ENCODE measurements around the gene KIAA1191. TPM values are rescaled to one million over a fixed set of nuclear protein-coding genes. Genes with fewer than 3 reads are reported as not detected.

KIAA1191 gene
- total RNA-seq, 1 donor from 2014 or later, result 163 TPM

DNA sequence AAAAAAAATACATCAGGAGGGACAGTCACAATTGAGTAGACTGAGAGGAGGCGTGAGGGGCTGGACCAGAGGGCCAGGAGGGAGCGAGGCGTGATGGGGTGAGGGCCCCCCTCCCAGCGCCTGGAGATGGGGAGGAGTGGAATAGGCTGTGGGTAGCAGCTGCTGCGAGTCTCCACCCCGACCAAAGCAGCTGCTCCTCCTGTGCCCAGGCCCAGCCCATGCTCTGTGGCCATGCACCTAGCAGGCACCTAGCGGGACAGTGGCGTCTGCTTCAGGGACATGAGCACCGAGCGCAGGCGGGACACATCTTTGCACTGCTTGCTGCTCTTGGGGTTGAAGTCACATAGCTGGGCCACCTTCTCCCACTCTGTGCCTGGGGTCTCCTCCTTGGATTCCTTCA is 31.0 kb upstream of the KIAA1191 start:
- FAIRE-seq (no peak), DNase-seq (ENCODE audit: low read depth) (no peak)
- Mint-ChIP-seq H3K9me3 (ENCODE audit: unreplicated experiment) (no peaks in the 10 kb centered on the region), H3K36me3 (ENCODE audit: low read depth, unreplicated experiment) (peaks cover 9% of the 10 kb centered on the region), H3K27me3 (ENCODE audit: low read depth, unreplicated experiment) (no peaks in the 10 kb centered on the region), H3K4me1 (ENCODE audit: low read depth, unreplicated experiment) (peaks cover 12% of the 10 kb centered on the region), H3K27ac (ENCODE audit: unreplicated experiment) (no peak overlapping the region), H3K4me3 (ENCODE audit: unreplicated experiment) (no peak overlapping the region)
- no peak overlapping the region for H3K9ac ChIP-seq (ENCODE audit: low read length)
- no peaks in the 10 kb centered on the region for H3K9me3 ChIP-seq (ENCODE audit: insufficient read depth, low read depth, low read length)
- H3K79me2 ChIP-seq (ENCODE audit: insufficient read depth, low read length), result peaks cover 20% of the 10 kb centered on the region
- no peak overlapping the region for H3K4me3 ChIP-seq (ENCODE audit: insufficient read depth, low read depth, low read length)
- no peak overlapping the region for H2AFZ ChIP-seq (ENCODE audit: low read depth, low read length)
- H3K4me2 ChIP-seq (ENCODE audit: low read length), result no peak overlapping the region
- H3K27ac ChIP-seq (ENCODE audit: low read depth, low read length), result no peak overlapping the region
- peaks cover 4% of the 10 kb centered on the region for H3K4me1 ChIP-seq (ENCODE audit: insufficient read depth, low read length)
- H4K20me1 ChIP-seq (ENCODE audit: insufficient read depth, low read length), result peaks cover 4% of the 10 kb centered on the region
- TF ChIP-seq, protein P1, sequence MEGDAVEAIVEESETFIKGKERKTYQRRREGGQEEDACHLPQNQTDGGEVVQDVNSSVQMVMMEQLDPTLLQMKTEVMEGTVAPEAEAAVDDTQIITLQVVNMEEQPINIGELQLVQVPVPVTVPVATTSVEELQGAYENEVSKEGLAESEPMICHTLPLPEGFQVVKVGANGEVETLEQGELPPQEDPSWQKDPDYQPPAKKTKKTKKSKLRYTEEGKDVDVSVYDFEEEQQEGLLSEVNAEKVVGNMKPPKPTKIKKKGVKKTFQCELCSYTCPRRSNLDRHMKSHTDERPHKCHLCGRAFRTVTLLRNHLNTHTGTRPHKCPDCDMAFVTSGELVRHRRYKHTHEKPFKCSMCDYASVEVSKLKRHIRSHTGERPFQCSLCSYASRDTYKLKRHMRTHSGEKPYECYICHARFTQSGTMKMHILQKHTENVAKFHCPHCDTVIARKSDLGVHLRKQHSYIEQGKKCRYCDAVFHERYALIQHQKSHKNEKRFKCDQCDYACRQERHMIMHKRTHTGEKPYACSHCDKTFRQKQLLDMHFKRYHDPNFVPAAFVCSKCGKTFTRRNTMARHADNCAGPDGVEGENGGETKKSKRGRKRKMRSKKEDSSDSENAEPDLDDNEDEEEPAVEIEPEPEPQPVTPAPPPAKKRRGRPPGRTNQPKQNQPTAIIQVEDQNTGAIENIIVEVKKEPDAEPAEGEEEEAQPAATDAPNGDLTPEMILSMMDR (IDR thresholded peaks at IDR 0.05; ENCODE audit: insufficient read depth, low read depth, low read length), result no peak
- TF ChIP-seq EZH2 (IDR thresholded peaks at IDR 0.05; ENCODE audit: insufficient read depth, low read length), result no peak
- H3K27me3 ChIP-seq (ENCODE audit: insufficient read depth, low read length), result no peaks in the 10 kb centered on the region
- peaks cover 4% of the 10 kb centered on the region for H3K36me3 ChIP-seq (ENCODE audit: insufficient read depth, low read length)

GRCh38 chr5:176391999-176392398 is 30.4 kb upstream of the KIAA1191 start:
- peaks cover 10% of the 10 kb centered on the region for H3K4me1 ChIP-seq (ENCODE audit: insufficient read depth, low read length)
- H3K27me3 ChIP-seq (ENCODE audit: insufficient read depth, low read length), result no peaks in the 10 kb centered on the region
- no peak overlapping the region for H3K27ac ChIP-seq (ENCODE audit: low read depth, low read length)
- H3K9ac ChIP-seq (ENCODE audit: low read length), result no peak overlapping the region
- no peak overlapping the region for H3K4me3 ChIP-seq (ENCODE audit: insufficient read depth, low read depth, low read length)
- H3K9me3 ChIP-seq (ENCODE audit: insufficient read depth, low read depth, low read length), result no peaks in the 10 kb centered on the region
- Mint-ChIP-seq H3K27me3 (ENCODE audit: low read depth, unreplicated experiment) (no peaks in the 10 kb centered on the region), H3K4me3 (ENCODE audit: unreplicated experiment) (no peak overlapping the region), H3K36me3 (ENCODE audit: low read depth, unreplicated experiment) (peaks cover 9% of the 10 kb centered on the region), H3K4me1 (ENCODE audit: low read depth, unreplicated experiment) (peaks cover 12% of the 10 kb centered on the region), H3K27ac (ENCODE audit: unreplicated experiment) (no peak overlapping the region), H3K9me3 (ENCODE audit: unreplicated experiment) (no peaks in the 10 kb centered on the region)
- DNase-seq (ENCODE audit: low read depth) (no peak), FAIRE-seq (no peak)
- H4K20me1 ChIP-seq (ENCODE audit: insufficient read depth, low read length), result peaks cover 9% of the 10 kb centered on the region
- no peak overlapping the region for H2AFZ ChIP-seq (ENCODE audit: low read depth, low read length)
- H3K4me2 ChIP-seq (ENCODE audit: low read length), result no peak overlapping the region
- TF ChIP-seq EZH2 (IDR thresholded peaks at IDR 0.05; ENCODE audit: insufficient read depth, low read length), result no peak
- TF ChIP-seq, protein P1 (IDR thresholded peaks at IDR 0.05; ENCODE audit: insufficient read depth, low read depth, low read length), result no peak
- H3K36me3 ChIP-seq (ENCODE audit: insufficient read depth, low read length), result peaks cover 4% of the 10 kb centered on the region
- peaks cover 25% of the 10 kb centered on the region for H3K79me2 ChIP-seq (ENCODE audit: insufficient read depth, low read length)

DNA sequence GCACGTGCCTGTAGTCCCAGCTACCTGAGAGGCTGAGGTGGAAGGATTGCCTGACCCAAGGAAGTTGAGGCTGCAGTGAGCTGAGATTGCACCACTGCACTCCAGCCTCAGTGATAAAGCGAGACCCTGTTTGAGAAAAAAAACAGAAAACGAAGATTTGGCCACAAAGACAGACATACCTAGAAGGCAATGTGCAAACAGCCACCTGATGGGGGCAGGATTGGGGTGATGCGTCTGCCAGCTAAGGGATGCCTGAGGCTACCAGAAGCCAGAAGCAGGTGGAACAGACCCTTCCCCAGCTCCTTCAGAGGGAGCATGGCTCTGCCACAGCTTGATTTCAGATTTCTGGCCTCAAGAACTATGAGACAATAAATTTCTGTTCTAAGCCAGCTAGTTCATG is 29.9 kb upstream of the KIAA1191 start:
- peaks cover 4% of the 10 kb centered on the region for H3K36me3 ChIP-seq (ENCODE audit: insufficient read depth, low read length)
- no peak overlapping the region for H2AFZ ChIP-seq (ENCODE audit: low read depth, low read length)
- Mint-ChIP-seq H3K36me3 (ENCODE audit: low read depth, unreplicated experiment) (peaks cover 9% of the 10 kb centered on the region), H3K4me3 (ENCODE audit: unreplicated experiment) (peak overlapping the region; percentile 34), H3K4me1 (ENCODE audit: low read depth, unreplicated experiment) (peaks cover 11% of the 10 kb centered on the region), H3K9me3 (ENCODE audit: unreplicated experiment) (no peaks in the 10 kb centered on the region), H3K27me3 (ENCODE audit: low read depth, unreplicated experiment) (no peaks in the 10 kb centered on the region), H3K27ac (ENCODE audit: unreplicated experiment) (no peak overlapping the region)
- TF ChIP-seq, protein P1 (IDR thresholded peaks at IDR 0.05; ENCODE audit: insufficient read depth, low read depth, low read length), result no peak
- no peak overlapping the region for H3K4me2 ChIP-seq (ENCODE audit: low read length)
- peaks cover 30% of the 10 kb centered on the region for H3K79me2 ChIP-seq (ENCODE audit: insufficient read depth, low read length)
- no peaks in the 10 kb centered on the region for H3K9me3 ChIP-seq (ENCODE audit: insufficient read depth, low read depth, low read length)
- no peak overlapping the region for H3K4me3 ChIP-seq (ENCODE audit: insufficient read depth, low read depth, low read length)
- FAIRE-seq (no peak), DNase-seq (ENCODE audit: low read depth) (no peak)
- H3K9ac ChIP-seq (ENCODE audit: low read length), result no peak overlapping the region
- H3K27ac ChIP-seq (ENCODE audit: low read depth, low read length), result no peak overlapping the region
- peaks cover 13% of the 10 kb centered on the region for H3K4me1 ChIP-seq (ENCODE audit: insufficient read depth, low read length)
- peaks cover 14% of the 10 kb centered on the region for H4K20me1 ChIP-seq (ENCODE audit: insufficient read depth, low read length)
- H3K27me3 ChIP-seq (ENCODE audit: insufficient read depth, low read length), result no peaks in the 10 kb centered on the region
